Right lobe of liver (tissue), 4 donors: Measurements from ENCODE around the gene CPB2.

Experiments
- POLR2A ChIP-seq: fragments of 450-650 bp; IDR thresholded peaks from one replicate; pipeline ENCODE4 v1.6.1; 2017; ENCODE audit warnings: antibody characterized with exemption, mild to moderate bottlenecking
- TF ChIP-seq, protein P1 (sequence below), 4 donors: fragments of 200-600 bp in 3 of 4; fragments of 450-650 bp in 1 of 4; IDR thresholded peaks; one replicate each; pipeline versions ENCODE4 v1.5.1 to v1.8.0; 2016 to 2022; ENCODE audit warnings: antibody characterized with exemption in 4 of 4, mild to moderate bottlenecking in 2 of 4
- donor health status: DM: no; HTN: no; CAD: no.
- donor health status: DM: no; HTN: no; CAD: no.
- donor health status: DM: no; HTN: yes; CAD: no.

DNA sequence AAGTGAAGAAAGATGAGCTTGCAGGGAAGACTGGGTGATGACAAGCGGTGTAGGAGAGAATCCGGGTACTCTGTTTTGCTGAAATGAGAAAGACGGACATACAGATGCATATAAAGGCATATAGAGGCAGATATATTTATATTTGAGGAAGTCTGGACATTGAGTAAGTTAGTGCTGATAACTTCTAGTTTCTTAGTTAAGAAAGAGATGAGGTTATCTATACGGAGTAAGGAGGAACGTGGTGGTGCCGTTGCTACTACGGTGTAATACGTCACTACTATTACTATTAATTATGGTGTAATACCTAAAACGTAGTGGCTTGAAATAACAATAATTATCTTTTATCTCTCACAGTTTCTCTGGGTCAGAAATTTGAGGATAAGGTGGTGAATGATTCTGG lies 9.8 kb upstream of the CPB2 start:
- TF ChIP-seq, protein P1, sequence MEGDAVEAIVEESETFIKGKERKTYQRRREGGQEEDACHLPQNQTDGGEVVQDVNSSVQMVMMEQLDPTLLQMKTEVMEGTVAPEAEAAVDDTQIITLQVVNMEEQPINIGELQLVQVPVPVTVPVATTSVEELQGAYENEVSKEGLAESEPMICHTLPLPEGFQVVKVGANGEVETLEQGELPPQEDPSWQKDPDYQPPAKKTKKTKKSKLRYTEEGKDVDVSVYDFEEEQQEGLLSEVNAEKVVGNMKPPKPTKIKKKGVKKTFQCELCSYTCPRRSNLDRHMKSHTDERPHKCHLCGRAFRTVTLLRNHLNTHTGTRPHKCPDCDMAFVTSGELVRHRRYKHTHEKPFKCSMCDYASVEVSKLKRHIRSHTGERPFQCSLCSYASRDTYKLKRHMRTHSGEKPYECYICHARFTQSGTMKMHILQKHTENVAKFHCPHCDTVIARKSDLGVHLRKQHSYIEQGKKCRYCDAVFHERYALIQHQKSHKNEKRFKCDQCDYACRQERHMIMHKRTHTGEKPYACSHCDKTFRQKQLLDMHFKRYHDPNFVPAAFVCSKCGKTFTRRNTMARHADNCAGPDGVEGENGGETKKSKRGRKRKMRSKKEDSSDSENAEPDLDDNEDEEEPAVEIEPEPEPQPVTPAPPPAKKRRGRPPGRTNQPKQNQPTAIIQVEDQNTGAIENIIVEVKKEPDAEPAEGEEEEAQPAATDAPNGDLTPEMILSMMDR (IDR thresholded peaks at IDR 0.05) = no peak
- no peak for TF ChIP-seq POLR2A
